ENCODE data around the gene CYP2B6.
"Not testable (repeated sequence)": the region's sequence is repeated elsewhere in the genome, so short reads cannot be mapped to it uniquely, and the experiment has no call there.

The CYP2B6 gene

GRCh38 chr19:40969721-40970120, 21.4 kb upstream of the CYP2B6 start:
- H3K27me3 Mint-ChIP-seq; H3K36me3 Mint-ChIP-seq; H3K9me3 Mint-ChIP-seq (ENCODE audit: low read depth); H3K27ac Mint-ChIP-seq: not testable (repeated sequence)
- H3K4me1 Mint-ChIP-seq (ENCODE audit: low read depth): peaks cover 43% of the 10 kb centered on the region
- peak overlapping the region; percentile 66 for H3K4me3 Mint-ChIP-seq

- Mint-ChIP-seq H3K4me3 (peak overlapping the region; percentile 66), H3K4me1 (ENCODE audit: low read depth) (peaks cover 43% of the 10 kb centered on the region), H3K27ac (peak overlapping the region; percentile 13)
- H3K36me3 Mint-ChIP-seq; H3K27me3 Mint-ChIP-seq; H3K9me3 Mint-ChIP-seq (ENCODE audit: low read depth): not testable (repeated sequence)
Measured at GRCh38 chr19:40970396-40971345, 20.4 kb upstream of the CYP2B6 start.

- Mint-ChIP-seq H3K4me3 (no peak overlapping the region), H3K27ac (no peak overlapping the region), H3K27me3 (peaks cover 2% of the 10 kb centered on the region), H3K36me3 (no peaks in the 10 kb centered on the region), H3K4me1 (ENCODE audit: low read depth) (peaks cover 25% of the 10 kb centered on the region), H3K9me3 (ENCODE audit: low read depth) (no peaks in the 10 kb centered on the region)
Measured at GRCh38 chr19:40974633-40975037, 16.4 kb upstream of the CYP2B6 start.

- H3K36me3 Mint-ChIP-seq: no peaks in the 10 kb centered on the region
- H3K4me1 Mint-ChIP-seq (ENCODE audit: low read depth): peaks cover 10% of the 10 kb centered on the region
- H3K4me3 Mint-ChIP-seq: no peak overlapping the region
- no peak overlapping the region for H3K27ac Mint-ChIP-seq
- H3K9me3 Mint-ChIP-seq (ENCODE audit: low read depth): no peaks in the 10 kb centered on the region
- H3K27me3 Mint-ChIP-seq: peaks cover 3% of the 10 kb centered on the region
Measured at GRCh38 chr19:40976134-40976533, 14.9 kb upstream of the CYP2B6 start.

GRCh38 chr19:40976724-40977123, 14.4 kb upstream of the CYP2B6 start:
- Mint-ChIP-seq H3K9me3 (ENCODE audit: low read depth) (no peaks in the 10 kb centered on the region), H3K36me3 (no peaks in the 10 kb centered on the region), H3K27me3 (peaks cover 3% of the 10 kb centered on the region), H3K4me3 (no peak overlapping the region), H3K27ac (no peak overlapping the region), H3K4me1 (ENCODE audit: low read depth) (peaks cover 5% of the 10 kb centered on the region)

- not testable (repeated sequence) for H3K9me3 Mint-ChIP-seq (ENCODE audit: low read depth); H3K27ac Mint-ChIP-seq; H3K27me3 Mint-ChIP-seq; H3K4me1 Mint-ChIP-seq (ENCODE audit: low read depth); H3K36me3 Mint-ChIP-seq; H3K4me3 Mint-ChIP-seq
Measured at GRCh38 chr19:40979759-40980158, 11.3 kb upstream of the CYP2B6 start.

GRCh38 chr19:40980743-40981442, 10.2 kb upstream of the CYP2B6 start:
- not testable (repeated sequence) for H3K4me1 Mint-ChIP-seq (ENCODE audit: low read depth); H3K9me3 Mint-ChIP-seq (ENCODE audit: low read depth); H3K36me3 Mint-ChIP-seq; H3K27me3 Mint-ChIP-seq; H3K27ac Mint-ChIP-seq; H3K4me3 Mint-ChIP-seq

GRCh38 chr19:40981591-40981990, 9.5 kb upstream of the CYP2B6 start:
- Mint-ChIP-seq H3K36me3 (no peaks in the 10 kb centered on the region), H3K27me3 (peaks cover 6% of the 10 kb centered on the region), H3K27ac (no peak overlapping the region), H3K4me1 (ENCODE audit: low read depth) (no peaks in the 10 kb centered on the region), H3K4me3 (no peak overlapping the region), H3K9me3 (ENCODE audit: low read depth) (no peaks in the 10 kb centered on the region)

- Mint-ChIP-seq H3K27me3 (peaks cover 6% of the 10 kb centered on the region), H3K4me3 (no peak overlapping the region), H3K9me3 (ENCODE audit: low read depth) (peaks cover 2% of the 10 kb centered on the region), H3K4me1 (ENCODE audit: low read depth) (no peaks in the 10 kb centered on the region), H3K36me3 (no peaks in the 10 kb centered on the region), H3K27ac (no peak overlapping the region)
Measured at GRCh38 chr19:40982594-40983101, 8.4 kb upstream of the CYP2B6 start.

GRCh38 chr19:40989453-40989852, 1.6 kb upstream of the CYP2B6 start:
- no peak overlapping the region for H3K27ac Mint-ChIP-seq
- no peaks in the 10 kb centered on the region for H3K27me3 Mint-ChIP-seq
- no peaks in the 10 kb centered on the region for H3K4me1 Mint-ChIP-seq (ENCODE audit: low read depth)
- peaks cover 10% of the 10 kb centered on the region for H3K9me3 Mint-ChIP-seq (ENCODE audit: low read depth)
- H3K4me3 Mint-ChIP-seq: no peak overlapping the region
- H3K36me3 Mint-ChIP-seq: peaks cover 2% of the 10 kb centered on the region

- H3K9me3 Mint-ChIP-seq (ENCODE audit: low read depth): no peaks in the 10 kb centered on the region
- no peaks in the 10 kb centered on the region for H3K27me3 Mint-ChIP-seq
- H3K27ac Mint-ChIP-seq: no peak overlapping the region
- peaks cover 6% of the 10 kb centered on the region for H3K4me1 Mint-ChIP-seq (ENCODE audit: low read depth)
- H3K36me3 Mint-ChIP-seq: no peaks in the 10 kb centered on the region
- H3K4me3 Mint-ChIP-seq: no peak overlapping the region
Measured at GRCh38 chr19:40995355-40995754, 4.3 kb downstream of the CYP2B6 start.

- not testable (repeated sequence) for H3K9me3 Mint-ChIP-seq (ENCODE audit: low read depth); H3K4me3 Mint-ChIP-seq; H3K36me3 Mint-ChIP-seq; H3K27ac Mint-ChIP-seq; H3K4me1 Mint-ChIP-seq (ENCODE audit: low read depth); H3K27me3 Mint-ChIP-seq
Measured at GRCh38 chr19:40999018-40999417, 7.9 kb downstream of the CYP2B6 start.

- Mint-ChIP-seq H3K9me3 (ENCODE audit: low read depth) (no peaks in the 10 kb centered on the region), H3K27me3 (peaks cover 3% of the 10 kb centered on the region), H3K27ac (no peak overlapping the region), H3K4me3 (no peak overlapping the region), H3K36me3 (no peaks in the 10 kb centered on the region), H3K4me1 (ENCODE audit: low read depth) (peaks cover 6% of the 10 kb centered on the region)
Measured at GRCh38 chr19:41000310-41000737, 9.2 kb downstream of the CYP2B6 start.

GRCh38 chr19:41001243-41001971, 10.3 kb downstream of the CYP2B6 start:
- H3K27me3 Mint-ChIP-seq: peaks cover 3% of the 10 kb centered on the region
- no peaks in the 10 kb centered on the region for H3K36me3 Mint-ChIP-seq
- H3K4me3 Mint-ChIP-seq: no peak overlapping the region
- H3K4me1 Mint-ChIP-seq (ENCODE audit: low read depth): peaks cover 1% of the 10 kb centered on the region
- no peaks in the 10 kb centered on the region for H3K9me3 Mint-ChIP-seq (ENCODE audit: low read depth)
- H3K27ac Mint-ChIP-seq: no peak overlapping the region

GRCh38 chr19:41003656-41004055, 12.6 kb downstream of the CYP2B6 start:
- not testable (repeated sequence) for H3K27ac Mint-ChIP-seq; H3K36me3 Mint-ChIP-seq; H3K27me3 Mint-ChIP-seq; H3K4me3 Mint-ChIP-seq; H3K9me3 Mint-ChIP-seq (ENCODE audit: low read depth); H3K4me1 Mint-ChIP-seq (ENCODE audit: low read depth)
